Liver (tissue), 3 donors: ENCODE data around the gene CACFD1.

Source experiments
- EGR1 ChIP-seq, 2 donors: IDR thresholded peaks; 2 replicates each; pipeline ENCODE4 v1.6.1; 2016 to 2018; ENCODE audit warnings: antibody characterized with exemption in 2 of 2, low read depth in 2 of 2
- GABPA ChIP-seq, 2 donors: IDR thresholded peaks in 1 of 2; conservative IDR thresholded peaks in 1 of 2; 2 replicates each; pipeline ENCODE4 v1.6.1; 2016; ENCODE audit warnings: antibody characterized with exemption in 2 of 2, mild to moderate bottlenecking in 1 of 2, moderate library complexity in 1 of 2
- HNF4A ChIP-seq, 2 donors: conservative IDR thresholded peaks; 2 replicates each; pipeline ENCODE4 v1.6.1; 2016; ENCODE audit warnings: antibody characterized with exemption in 2 of 2, mild to moderate bottlenecking in 2 of 2
- NR2F2 ChIP-seq: IDR thresholded peaks from 2 replicates; pipeline ENCODE4 v1.6.1; 2016; ENCODE audit warnings: antibody characterized with exemption
- RXRA ChIP-seq, 2 donors: IDR thresholded peaks; 2 replicates each; pipeline ENCODE4 v1.6.1; 2017 to 2018; ENCODE audit warnings: antibody characterized with exemption in 2 of 2, mild to moderate bottlenecking in 1 of 2
- SP1 ChIP-seq: IDR thresholded peaks from 2 replicates; pipeline ENCODE4 v1.6.1; 2018; ENCODE audit warnings: antibody characterized with exemption, mild to moderate bottlenecking
- TAF1 ChIP-seq: conservative IDR thresholded peaks from 2 replicates; pipeline ENCODE4 v1.6.1; 2016; ENCODE audit warnings: antibody characterized with exemption, mild to moderate bottlenecking
- YY1 ChIP-seq: IDR thresholded peaks from 2 replicates; pipeline ENCODE4 v1.6.1; 2016; ENCODE audit warnings: antibody characterized with exemption, mild to moderate bottlenecking
- TF ChIP-seq, protein P1 (sequence below): IDR thresholded peaks from 2 replicates; pipeline ENCODE4 v1.6.1; 2016; ENCODE audit warnings: antibody characterized with exemption, mild to moderate bottlenecking
- TF ChIP-seq, protein P2 (sequence below): fragments of 150-350 bp; IDR thresholded peaks from 2 replicates; pipeline ENCODE4 v1.5.1; 2017; ENCODE audit warnings: improper control_type of control experiment, low read depth, low read length; ENCODE audit not compliant: missing input control
- TF ChIP-seq, protein P3 (sequence below): IDR thresholded peaks from 2 replicates; pipeline ENCODE4 v1.6.1; 2016; ENCODE audit warnings: antibody characterized with exemption
- TF ChIP-seq, protein P4 (sequence below): IDR thresholded peaks from 2 replicates; pipeline ENCODE4 v1.6.1; 2016; ENCODE audit warnings: antibody characterized with exemption
- TF ChIP-seq, protein P5 (sequence below): IDR thresholded peaks from 2 replicates; pipeline ENCODE4 v1.6.1; 2016; ENCODE audit warnings: antibody characterized with exemption
- donor health status: healthy.
- donor health status: healthy.

DNA sequence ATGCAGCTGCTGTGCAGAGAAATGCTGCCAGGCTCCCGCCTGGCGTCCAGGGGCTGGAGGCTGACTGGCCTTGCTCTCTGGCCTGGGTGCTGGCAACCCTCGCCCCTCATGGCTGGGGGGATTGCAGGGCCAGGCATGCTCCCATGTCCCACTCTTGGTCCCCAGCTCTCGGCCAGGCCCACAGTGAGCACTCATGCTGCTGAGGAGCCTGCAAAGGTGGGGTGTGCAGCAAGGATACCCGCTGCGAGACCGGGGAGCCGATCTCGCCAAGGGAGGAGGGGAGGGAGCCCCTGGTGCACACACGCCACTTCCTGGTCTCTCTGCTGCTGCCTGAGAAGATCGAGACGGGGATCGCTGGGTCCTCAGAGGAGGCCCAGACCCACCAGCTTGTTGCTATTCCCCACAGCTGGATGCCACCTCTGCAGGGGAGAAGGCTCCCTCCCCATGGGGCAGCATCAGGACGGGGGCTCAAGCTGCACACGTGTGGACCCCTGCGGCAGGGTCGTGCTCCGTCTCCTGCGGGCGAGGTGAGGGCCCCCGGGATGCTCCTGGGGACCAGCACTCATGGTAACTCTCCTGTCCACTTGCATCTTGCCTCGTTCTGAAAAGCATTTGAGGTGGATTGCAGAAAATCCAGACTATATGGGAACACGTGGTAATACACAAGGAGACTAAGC, 14.3 kb upstream of the CACFD1 start:
- TF ChIP-seq, protein P1, sequence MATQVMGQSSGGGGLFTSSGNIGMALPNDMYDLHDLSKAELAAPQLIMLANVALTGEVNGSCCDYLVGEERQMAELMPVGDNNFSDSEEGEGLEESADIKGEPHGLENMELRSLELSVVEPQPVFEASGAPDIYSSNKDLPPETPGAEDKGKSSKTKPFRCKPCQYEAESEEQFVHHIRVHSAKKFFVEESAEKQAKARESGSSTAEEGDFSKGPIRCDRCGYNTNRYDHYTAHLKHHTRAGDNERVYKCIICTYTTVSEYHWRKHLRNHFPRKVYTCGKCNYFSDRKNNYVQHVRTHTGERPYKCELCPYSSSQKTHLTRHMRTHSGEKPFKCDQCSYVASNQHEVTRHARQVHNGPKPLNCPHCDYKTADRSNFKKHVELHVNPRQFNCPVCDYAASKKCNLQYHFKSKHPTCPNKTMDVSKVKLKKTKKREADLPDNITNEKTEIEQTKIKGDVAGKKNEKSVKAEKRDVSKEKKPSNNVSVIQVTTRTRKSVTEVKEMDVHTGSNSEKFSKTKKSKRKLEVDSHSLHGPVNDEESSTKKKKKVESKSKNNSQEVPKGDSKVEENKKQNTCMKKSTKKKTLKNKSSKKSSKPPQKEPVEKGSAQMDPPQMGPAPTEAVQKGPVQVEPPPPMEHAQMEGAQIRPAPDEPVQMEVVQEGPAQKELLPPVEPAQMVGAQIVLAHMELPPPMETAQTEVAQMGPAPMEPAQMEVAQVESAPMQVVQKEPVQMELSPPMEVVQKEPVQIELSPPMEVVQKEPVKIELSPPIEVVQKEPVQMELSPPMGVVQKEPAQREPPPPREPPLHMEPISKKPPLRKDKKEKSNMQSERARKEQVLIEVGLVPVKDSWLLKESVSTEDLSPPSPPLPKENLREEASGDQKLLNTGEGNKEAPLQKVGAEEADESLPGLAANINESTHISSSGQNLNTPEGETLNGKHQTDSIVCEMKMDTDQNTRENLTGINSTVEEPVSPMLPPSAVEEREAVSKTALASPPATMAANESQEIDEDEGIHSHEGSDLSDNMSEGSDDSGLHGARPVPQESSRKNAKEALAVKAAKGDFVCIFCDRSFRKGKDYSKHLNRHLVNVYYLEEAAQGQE, result no peak
- TF ChIP-seq, protein P2, sequence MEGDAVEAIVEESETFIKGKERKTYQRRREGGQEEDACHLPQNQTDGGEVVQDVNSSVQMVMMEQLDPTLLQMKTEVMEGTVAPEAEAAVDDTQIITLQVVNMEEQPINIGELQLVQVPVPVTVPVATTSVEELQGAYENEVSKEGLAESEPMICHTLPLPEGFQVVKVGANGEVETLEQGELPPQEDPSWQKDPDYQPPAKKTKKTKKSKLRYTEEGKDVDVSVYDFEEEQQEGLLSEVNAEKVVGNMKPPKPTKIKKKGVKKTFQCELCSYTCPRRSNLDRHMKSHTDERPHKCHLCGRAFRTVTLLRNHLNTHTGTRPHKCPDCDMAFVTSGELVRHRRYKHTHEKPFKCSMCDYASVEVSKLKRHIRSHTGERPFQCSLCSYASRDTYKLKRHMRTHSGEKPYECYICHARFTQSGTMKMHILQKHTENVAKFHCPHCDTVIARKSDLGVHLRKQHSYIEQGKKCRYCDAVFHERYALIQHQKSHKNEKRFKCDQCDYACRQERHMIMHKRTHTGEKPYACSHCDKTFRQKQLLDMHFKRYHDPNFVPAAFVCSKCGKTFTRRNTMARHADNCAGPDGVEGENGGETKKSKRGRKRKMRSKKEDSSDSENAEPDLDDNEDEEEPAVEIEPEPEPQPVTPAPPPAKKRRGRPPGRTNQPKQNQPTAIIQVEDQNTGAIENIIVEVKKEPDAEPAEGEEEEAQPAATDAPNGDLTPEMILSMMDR, result no peak
- TF ChIP-seq YY1 (no peak), EGR1 (IDR thresholded peaks at IDR 0.05; ENCODE audit: low read depth in 2 of 2) (no peak), TAF1 (no peak), HNF4A (conservative IDR thresholded peaks at IDR 0.05) (no peak), SP1 (no peak), NR2F2 (no peak), GABPA (IDR thresholded peaks at IDR 0.05 in 1 of 2, conservative IDR thresholded peaks at IDR 0.05 in 1 of 2) (no peak), RXRA (IDR thresholded peaks at IDR 0.05) (no peak)
- TF ChIP-seq, protein P3, sequence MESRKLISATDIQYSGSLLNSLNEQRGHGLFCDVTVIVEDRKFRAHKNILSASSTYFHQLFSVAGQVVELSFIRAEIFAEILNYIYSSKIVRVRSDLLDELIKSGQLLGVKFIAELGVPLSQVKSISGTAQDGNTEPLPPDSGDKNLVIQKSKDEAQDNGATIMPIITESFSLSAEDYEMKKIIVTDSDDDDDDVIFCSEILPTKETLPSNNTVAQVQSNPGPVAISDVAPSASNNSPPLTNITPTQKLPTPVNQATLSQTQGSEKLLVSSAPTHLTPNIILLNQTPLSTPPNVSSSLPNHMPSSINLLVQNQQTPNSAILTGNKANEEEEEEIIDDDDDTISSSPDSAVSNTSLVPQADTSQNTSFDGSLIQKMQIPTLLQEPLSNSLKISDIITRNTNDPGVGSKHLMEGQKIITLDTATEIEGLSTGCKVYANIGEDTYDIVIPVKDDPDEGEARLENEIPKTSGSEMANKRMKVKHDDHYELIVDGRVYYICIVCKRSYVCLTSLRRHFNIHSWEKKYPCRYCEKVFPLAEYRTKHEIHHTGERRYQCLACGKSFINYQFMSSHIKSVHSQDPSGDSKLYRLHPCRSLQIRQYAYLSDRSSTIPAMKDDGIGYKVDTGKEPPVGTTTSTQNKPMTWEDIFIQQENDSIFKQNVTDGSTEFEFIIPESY, result no peak
- TF ChIP-seq, protein P4, sequence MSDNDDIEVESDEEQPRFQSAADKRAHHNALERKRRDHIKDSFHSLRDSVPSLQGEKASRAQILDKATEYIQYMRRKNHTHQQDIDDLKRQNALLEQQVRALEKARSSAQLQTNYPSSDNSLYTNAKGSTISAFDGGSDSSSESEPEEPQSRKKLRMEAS, result no peak
- TF ChIP-seq, protein P5, sequence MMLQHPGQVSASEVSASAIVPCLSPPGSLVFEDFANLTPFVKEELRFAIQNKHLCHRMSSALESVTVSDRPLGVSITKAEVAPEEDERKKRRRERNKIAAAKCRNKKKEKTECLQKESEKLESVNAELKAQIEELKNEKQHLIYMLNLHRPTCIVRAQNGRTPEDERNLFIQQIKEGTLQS, result no peak
